Raji (cell line): ENCODE data around the gene ARFRP1.

Source experiments
- POLR2A ChIP-seq: IDR thresholded peaks from 2 replicates; pipeline ENCODE4 v1.6.1; 2011; ENCODE audit warnings: low read depth, low read length, control low read depth; ENCODE audit not compliant: insufficient read depth

The ARFRP1 gene

DNA sequence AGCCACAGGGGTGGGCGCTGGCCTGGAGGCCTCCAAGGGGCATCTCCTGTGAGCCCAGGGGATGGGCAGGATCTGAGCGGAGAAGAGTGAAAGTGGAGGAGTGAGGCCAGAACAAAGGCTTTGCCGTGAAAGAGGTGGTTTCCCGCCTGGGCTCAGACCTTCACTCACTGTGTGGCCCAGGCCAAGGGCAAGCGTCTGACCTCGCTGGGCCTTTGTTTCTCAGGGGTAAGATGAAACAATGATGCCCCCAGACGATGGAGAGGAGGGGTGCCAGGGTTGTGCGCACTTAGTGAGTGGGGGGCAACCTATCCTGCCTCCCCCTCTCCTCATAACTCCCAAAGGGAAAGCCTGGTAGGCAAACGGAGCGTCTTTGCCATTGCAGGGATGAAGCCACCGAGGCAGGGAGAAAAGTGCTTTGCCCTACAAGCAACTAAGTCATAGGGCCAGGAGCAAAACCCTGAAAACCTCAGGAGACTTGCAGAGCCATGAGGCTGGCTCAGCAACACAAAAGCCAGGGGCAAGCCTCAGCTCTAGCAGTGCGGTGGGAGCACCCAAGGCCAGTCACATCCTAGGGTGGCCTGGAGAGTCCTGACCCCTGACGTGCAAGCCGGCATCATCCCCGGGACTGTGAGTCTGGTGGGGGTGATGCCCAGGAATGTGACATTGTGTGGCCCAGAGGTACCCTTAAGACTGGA, 53.7 kb downstream of the ARFRP1 start:
- TF ChIP-seq POLR2A, result no peak

DNA sequence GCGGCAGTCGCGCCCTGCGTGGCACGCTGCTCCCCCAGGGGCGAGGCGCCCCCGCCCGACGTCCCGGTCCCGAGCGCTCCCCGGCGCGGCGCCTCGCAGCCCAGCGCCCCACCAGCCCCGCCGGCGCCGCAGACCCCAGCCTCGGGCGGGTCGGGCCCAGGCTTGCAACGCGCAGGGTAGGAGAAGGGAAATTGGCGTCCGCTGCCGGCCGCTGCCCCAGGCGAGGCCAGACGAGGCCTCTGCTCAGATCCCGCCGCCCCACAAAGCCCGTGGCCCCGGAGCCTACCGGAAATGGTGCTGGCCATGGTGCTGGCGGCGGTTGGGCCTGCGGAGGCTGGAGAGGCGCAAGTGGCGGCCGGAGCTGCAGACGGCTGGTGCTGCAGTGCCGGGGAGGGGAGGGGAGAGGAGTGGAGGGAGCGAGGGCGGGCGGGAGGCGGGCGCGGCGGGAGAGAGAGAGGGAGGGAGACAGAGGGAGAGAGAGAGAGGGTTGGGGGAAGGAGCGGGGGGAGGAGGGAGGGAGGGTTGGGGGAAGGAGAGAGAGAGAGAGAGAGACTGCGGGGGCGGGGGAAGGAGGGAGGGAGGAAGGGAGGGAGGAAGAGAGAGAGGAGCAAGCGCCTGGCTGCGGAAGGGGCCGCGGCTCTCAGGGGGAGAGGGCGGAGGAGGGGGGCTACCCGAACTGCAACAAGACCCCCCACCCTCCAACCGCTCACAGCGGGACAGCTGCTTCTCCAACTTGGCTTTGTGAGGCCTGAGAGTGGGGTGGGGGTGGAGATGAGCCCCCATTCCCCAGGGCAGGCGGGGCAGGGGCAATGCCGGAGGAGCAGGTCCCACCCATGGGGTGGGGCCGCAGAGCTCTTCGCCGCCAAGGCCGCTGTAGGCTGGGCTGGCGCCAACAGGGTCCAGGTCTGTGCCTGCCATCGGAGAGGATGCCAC, 54.5 kb downstream of the ARFRP1 start, which contains the start of gene STMN3:
TSS of gene STMN3 (minus strand) at position 384 of the 933 bp plus-strand sequence. CDS start at position 305, 79 bp downstream.
- no peak for TF ChIP-seq POLR2A

DNA sequence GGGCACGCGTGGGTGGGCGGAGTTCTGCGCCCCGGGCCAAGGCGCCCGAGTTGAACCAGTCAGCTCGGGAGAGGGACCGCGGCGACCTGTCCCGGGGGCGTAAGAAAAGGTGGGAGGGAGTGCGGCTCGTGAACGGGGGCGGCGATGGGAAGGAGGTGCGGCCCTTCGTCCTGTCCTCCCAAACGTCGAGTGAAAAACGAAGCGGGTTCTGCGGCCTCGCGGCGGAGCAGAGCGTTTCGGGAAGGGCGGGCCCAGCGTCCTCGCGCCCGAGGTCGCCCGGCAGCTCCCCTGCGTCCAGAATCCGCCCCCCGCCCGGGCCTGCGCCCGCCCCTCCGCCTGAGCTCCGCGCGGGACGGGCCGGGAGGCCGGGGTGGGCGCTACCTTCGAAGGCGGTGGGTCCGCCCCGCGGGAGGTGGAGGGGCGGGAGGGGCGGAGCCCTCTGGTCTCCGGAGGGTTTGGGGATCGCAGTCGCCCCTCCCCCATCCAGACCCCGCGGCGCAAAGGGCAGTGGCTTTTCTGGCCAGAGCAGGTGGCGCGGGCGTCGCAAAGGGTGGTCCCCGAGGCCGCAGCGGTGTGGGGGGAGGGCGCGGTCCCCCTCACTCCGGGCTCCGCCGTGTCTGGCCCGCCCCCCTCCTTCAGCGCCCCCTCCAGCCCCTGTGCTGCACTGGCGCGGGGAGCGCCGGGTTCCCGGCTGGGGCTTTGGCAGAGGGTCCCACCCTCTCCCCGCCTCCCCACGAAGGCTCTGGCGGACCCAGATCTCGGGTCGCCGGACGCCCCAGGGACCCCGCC, 55.4 kb downstream of the ARFRP1 start:
- no peak for TF ChIP-seq POLR2A

DNA sequence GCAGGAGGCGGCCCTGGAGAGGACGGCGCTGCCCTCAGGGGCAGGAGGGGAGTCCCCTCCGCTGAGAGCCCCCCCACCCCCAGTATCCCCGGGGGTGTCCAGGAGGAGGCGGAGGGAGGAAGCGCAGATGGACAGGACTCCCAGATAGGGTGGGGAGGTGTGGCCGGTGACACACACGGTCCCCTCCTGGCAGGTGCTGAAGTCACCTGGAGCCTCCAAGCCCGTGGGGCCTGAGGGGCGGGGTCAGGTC, 55.9 kb downstream of the ARFRP1 start:
- TF ChIP-seq POLR2A, result no peak

DNA sequence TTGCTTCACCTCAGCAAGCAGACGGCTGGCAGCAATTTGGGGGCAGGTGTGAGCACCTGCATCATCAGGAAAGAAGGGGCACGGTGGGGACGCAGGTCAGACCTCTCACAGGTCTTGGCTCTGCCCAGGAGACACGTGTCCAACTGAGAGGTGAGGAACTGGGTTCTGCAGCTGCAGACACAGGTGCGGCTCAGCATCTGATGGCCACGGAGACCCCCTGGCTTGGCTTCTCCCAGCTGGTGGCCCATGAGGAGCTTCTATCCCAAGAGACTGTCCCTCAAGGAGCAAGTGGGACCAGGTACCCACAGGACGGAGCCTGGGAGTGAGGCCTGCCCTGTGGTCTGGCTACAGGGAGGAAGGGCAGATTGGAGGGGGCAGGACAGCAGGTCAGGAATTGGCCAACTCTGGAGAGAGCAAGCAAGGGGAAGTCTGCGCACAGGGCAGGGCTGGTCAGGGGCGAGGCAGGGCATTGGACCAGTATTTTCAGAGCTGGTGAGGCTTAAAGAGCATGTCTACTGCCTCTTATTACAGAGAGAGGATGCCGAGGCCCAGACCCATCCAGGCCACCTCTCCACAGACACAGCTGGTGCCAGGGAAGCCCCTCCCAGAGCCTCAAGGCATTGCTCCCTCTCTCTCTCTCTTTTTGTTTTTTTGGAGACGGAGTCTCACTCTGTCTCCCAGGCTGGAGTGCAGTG, 58.7 kb downstream of the ARFRP1 start:
- TF ChIP-seq POLR2A, result no peak
